Measurements from ENCODE around the gene PSMA7.

DNA sequence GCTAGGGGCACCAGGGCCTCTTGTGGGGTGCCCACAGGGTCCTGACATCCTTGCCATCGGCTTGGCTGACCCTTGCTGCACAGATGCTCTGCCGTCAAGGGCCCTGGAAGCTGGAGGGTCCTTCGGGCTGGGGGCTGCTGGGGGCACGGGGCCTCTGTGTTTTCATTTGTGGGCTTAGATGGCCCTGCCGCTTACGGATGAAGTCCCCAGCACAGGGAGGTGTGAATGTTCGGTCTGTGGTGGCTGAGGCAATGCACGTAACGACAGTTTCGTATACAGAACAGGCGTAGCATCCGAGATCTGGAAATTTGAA is 14.8 kb upstream of the PSMA7 start:
- no peak for TF ChIP-seq POLR2A (IDR thresholded peaks at IDR 0.05)
- TF ChIP-seq, protein P1, sequence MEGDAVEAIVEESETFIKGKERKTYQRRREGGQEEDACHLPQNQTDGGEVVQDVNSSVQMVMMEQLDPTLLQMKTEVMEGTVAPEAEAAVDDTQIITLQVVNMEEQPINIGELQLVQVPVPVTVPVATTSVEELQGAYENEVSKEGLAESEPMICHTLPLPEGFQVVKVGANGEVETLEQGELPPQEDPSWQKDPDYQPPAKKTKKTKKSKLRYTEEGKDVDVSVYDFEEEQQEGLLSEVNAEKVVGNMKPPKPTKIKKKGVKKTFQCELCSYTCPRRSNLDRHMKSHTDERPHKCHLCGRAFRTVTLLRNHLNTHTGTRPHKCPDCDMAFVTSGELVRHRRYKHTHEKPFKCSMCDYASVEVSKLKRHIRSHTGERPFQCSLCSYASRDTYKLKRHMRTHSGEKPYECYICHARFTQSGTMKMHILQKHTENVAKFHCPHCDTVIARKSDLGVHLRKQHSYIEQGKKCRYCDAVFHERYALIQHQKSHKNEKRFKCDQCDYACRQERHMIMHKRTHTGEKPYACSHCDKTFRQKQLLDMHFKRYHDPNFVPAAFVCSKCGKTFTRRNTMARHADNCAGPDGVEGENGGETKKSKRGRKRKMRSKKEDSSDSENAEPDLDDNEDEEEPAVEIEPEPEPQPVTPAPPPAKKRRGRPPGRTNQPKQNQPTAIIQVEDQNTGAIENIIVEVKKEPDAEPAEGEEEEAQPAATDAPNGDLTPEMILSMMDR (IDR thresholded peaks at IDR 0.05) = no peak

Measured in ovary (tissue), 3 donors.